Ishikawa (cell line): ENCODE measurements around the gene SPATA21.

Experiments
- CEBPB ChIP-seq: IDR thresholded peaks from 2 replicates; pipeline ENCODE4 v1.6.1; 2012
- EP300 ChIP-seq: IDR thresholded peaks from 2 replicates; pipeline ENCODE4 v1.6.1; 2012; ENCODE audit warnings: borderline replicate concordance
- FOXM1 ChIP-seq: IDR thresholded peaks from 2 replicates; pipeline ENCODE4 v1.6.1; 2012; ENCODE audit warnings: low read depth, borderline replicate concordance
- MAX ChIP-seq: IDR thresholded peaks from 2 replicates; pipeline ENCODE4 v1.6.1; 2012
- RAD21 ChIP-seq: IDR thresholded peaks from 2 replicates; pipeline ENCODE4 v1.6.1; 2012; ENCODE audit warnings: low read depth
- REST ChIP-seq: IDR thresholded peaks from 2 replicates; pipeline ENCODE4 v1.6.1; 2012; ENCODE audit warnings: low read depth, mild to moderate bottlenecking

GRCh38 chr1:16440470-16441281 is 3.5 kb upstream of the SPATA21 start, which contains the start of gene NECAP2:
- no peak for TF ChIP-seq REST
- peak; percentile 97 for TF ChIP-seq MAX
- no peak for TF ChIP-seq FOXM1
- no peak for TF ChIP-seq CEBPB
- peak; percentile 48; the same call in 1 of the 2 replicates for TF ChIP-seq RAD21
- TF ChIP-seq EP300: no peak; the same call in 1 of the 2 replicates
